Caki2 (cell line): ENCODE measurements around the gene DESI2. TPM values are rescaled to one million over a fixed set of nuclear protein-coding genes. Genes with fewer than 3 reads are reported as not detected.

Experiments used
- DNase-seq: peaks from one replicate; pipeline ENCODE4 v3.0.0-alpha.2; 2015; ENCODE audit warnings: low read depth
- in situ Hi-C: cut with HindIII; loops from 2 replicates; pipeline ENCODE4 v1.10.0; 2016; ENCODE audit warnings: low sequenced_read_pairs, low pct_unique_long_range_greater_than_20kb, mixed read lengths
- total RNA-seq: library from RNA; depleted of rRNA; stranded (reverse); fragments of >200 nt; shearing (Covaris generic); gene quantifications from 2 replicates; pipeline ENCODE4 v1.2.3, GENCODE V29; 2014; ENCODE audit warnings: low replicate concordance; rRNA removed

DESI2 gene
- 43.2 and 55.6 TPM in 2 replicates for total RNA-seq

DNA sequence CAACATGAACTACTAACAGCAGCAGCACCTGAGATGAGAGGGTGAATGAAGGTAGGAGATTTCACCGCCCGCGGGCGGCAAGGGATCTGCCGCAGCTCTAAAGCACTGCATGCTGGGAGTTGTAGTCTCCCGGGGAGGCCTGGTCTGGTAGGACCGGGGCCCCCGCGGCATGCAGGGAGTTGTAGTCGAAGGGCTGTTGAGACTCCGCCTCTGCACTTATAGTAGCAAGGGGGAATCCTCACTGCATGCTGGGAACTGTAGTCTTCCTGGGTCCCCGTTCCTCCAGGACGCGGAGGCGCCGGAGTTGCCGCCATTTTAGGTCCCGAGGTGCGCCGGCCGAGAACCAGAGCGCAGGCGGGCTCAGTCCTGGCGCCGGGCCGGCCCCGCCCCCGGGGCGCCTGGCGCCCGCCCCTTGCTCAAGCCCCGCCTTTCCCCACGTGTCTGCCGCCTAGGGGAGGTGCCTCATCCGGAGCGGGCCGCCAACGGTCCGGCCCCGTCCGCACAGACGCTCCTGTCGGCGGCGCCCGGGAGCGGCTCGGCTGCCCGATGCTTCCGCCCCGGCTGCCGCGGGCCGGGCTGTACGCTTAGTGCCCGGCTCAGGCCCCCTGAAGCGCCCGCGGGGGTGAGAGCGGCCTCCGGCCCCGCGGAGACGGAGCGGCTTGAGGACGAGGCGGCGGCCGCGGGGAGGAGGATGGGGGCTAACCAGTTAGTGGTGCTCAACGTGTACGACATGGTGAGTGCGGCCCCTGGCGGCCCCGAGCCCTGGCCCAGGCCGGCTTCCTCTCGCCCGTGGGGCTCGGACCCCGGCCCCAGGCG lies at the start of gene DESI2:
Gene DESI2 (plus strand): TSS at position 504 of the 816 bp plus-strand sequence. CDS start 188 bp downstream, at position 692.
- DNase-seq, result peak; percentile 99

GRCh38 chr1:244603498-244603897 lies 49.4 kb upstream of the DESI2 start:
- in situ Hi-C loops, result no loop called here
- no peak for DNase-seq

More for the DNA sequence above, at the start of gene DESI2:
- in situ Hi-C loops, result no loop called here

DNA sequence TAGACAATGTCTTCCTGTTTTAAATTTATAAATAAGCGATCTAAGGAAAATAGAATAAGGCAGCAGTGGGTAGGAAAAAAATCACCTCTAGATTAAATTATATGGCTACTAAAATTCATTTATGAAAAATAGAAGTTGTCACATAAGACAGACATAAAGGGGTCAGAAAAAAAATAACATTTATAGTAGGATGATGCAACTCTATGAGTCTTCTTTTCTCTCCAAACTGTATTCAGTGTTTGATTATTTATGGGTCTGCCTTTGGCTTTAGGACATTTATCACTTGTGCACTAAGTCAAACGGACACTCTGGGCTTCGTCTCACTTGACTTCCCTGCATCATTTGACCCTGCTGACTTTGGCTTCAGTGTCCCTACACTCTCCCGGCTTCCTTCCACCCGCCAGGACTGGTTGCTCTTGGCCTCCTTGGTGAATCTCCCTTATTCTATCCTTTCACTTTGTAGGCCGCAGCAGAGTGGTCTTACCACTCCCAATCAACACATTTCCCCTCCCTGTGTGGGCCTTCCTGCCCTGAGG lies 47.0 kb upstream of the DESI2 start:
- no peak for DNase-seq
- in situ Hi-C loops, result no loop called here

DNA sequence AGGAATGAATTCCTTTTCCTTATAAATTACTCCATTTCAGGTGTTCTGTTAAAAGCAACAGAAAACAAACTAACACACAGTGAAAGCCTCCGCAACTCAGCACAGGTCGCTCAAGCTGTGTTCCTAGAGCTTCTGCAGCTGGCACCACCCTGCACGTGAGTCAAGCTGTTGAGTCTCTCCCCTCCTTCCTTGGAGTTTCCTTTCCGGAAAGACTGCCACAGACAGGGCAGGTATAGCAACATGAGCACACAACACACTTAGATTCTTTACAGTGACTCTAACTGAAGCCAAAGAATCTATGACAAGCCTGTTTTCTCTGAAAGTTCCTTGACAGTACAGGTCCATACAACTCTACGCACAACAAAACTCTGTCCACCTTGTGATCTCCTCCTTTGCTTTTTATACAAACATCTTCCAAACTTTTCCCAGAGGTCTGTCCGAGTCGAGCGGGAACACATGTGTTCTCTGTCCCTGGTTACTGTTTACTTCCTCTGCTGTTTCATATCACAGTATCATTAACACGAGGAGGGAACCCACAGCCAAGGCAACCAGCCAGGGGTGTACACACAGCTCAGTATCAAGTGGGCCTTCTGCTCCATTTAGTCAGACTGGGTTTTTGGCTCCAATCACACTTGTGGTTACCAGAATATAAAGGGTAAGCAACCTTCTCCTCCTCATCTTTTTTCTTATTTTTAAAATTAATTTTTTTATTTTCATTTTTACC lies 38.7 kb upstream of the DESI2 start:
- in situ Hi-C loops, result no loop called here
- no peak for DNase-seq

DNA sequence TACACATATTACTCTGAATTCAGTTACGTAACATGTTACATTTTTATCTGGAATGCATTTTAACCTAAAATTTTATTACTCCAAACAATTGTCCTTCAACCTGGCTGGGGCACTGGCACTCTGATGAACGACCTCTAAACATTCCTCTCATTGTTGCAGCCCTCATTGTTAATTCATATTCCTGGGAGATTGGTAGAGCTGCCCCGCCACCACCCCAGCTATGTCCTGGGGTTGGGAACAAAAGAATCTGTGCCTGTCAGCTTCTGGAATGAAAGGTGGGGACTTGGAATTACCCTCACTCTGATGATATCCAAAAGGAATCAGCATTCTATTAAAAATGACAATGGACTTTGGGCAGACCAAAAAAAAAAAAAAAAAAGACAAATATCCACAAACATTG lies 38.0 kb upstream of the DESI2 start:
- in situ Hi-C loops, result no loop called here
- DNase-seq, result no peak

DNA sequence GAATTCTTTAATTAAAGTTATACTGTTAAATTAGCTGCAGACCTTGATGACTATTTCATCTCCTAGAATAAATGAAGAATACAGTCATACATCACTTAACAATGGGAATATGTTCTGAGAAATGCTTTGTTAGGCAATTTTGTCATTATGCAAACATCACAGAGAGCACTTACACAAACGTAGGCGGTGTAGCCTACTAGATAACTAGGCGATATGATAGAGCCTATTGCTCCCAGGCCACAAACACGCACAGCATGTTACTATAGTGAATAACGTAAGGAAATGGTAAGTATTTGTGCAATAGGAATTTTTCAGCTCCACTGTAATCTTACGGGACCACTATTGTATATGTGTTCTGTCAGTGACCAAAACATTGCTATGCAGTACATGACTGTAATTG lies 37.6 kb upstream of the DESI2 start:
- no peak for DNase-seq
- in situ Hi-C loops, result no loop called here

DNA sequence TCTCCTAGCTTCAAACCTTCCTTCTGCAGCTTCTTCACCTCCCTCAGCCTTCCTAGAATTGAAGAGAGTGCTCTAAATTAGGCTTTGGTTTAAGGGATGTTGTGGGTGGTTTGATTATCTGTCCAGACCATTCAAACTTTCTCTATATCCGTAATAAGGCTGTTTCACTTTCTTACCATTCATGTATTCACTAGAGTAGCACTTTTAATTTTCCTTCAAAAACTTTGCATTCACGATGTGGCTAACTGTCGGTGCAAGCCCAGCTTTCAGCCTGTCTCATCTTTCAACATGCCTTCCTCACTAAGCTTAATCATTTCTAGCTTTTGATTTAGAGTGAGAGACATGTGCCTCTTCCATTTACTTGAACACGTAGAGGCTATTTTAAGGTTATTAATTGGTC lies 26.2 kb upstream of the DESI2 start:
- in situ Hi-C loops, result no loop called here
- no peak for DNase-seq

DNA sequence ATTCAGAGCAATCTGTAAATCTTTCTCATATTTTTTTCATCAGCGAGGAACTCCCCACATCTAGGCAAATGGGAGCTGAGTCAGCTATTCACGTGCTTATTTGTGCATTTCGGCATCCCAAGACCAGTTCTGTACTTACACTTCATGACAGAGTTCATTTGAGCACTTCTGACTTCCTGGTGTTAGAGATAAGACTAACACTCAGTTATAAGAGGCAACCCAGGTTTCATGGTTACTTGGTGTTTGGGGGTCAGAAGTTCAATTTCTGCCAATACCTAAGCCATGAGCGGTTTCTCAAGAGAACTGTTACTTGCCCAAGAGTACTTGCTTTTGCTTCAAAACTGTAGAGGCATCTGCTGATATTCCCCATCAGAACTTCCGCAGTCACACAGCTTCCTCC lies 24.1 kb upstream of the DESI2 start:
- in situ Hi-C loops, result no loop called here
- no peak for DNase-seq

- no peak for DNase-seq
- in situ Hi-C loops, result no loop called here
These were observed 19.8 kb upstream of the DESI2 start for GRCh38 chr1:244633140-244633539.

GRCh38 chr1:244634546-244634945 lies 18.4 kb upstream of the DESI2 start:
- in situ Hi-C loops, result no loop called here
- no peak for DNase-seq

DNA sequence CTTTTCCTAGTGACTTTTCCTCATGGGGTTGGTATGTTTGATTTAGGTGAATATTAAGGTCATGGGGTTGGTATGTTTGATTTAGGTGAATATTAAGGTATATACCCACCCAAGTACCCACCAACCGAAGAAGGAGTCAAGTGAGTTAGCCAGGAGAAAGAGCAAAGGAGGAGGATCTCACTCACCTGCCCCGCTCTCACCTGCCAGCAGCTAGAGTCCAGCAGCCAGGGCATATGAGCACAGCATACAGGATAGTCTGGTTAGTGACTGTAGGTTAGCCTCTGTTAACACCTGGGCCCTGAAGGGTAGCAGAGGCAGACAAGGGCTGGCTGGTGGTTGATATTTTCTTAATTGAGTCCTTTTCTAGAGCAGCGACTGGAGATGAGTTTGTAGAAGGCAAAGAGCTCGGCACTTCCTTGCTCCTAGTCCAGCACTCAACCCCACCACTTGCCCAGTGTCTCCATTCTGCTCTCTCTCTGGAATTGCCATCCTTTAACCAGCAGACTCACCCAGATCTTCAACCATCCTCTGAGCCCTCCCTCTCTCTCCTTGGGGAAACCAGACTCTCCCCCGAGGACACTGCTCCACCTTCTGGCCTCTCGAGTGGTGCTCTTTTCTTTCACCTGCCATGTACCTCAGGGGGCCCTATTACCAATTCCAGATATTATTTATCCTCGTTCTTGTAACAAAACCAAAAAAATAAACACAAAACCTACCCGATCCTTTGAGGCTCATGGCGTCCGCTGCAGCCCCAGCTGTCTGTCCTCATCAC lies 16.3 kb upstream of the DESI2 start:
- in situ Hi-C loops, result no loop called here

GRCh38 chr1:244639561-244639960 lies 13.4 kb upstream of the DESI2 start:
- no peak for DNase-seq
- in situ Hi-C loops, result no loop called here

More for the DNA sequence above, 16.3 kb upstream of the DESI2 start:
- DNase-seq, result no peak

GRCh38 chr1:244640917-244641316 lies 12.0 kb upstream of the DESI2 start:
- in situ Hi-C loops, result no loop called here
- no peak for DNase-seq

DNA sequence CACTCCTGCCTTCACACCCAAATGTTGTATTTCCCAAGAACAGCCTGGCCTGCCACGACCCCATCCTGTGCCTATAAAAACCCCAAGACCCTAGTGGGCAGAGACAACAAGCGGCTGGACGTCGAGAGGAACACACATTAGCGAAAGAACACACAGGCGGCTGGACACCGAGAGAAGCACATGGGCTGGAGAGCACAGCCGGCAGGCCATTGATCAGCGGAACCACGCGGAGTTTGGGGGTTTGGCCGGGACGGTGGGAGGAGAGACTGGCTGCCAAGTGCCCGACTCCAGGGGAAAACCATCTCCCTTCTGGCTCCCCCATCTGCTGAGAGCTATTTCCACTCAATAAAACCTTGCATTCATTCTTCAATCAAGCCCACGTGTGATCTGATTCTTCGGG lies 10.4 kb upstream of the DESI2 start:
- DNase-seq, result no peak
- in situ Hi-C loops, result no loop called here

- no peak for DNase-seq
- in situ Hi-C loops, result no loop called here
These were observed 9.9 kb upstream of the DESI2 start for GRCh38 chr1:244642988-244643387.

DNA sequence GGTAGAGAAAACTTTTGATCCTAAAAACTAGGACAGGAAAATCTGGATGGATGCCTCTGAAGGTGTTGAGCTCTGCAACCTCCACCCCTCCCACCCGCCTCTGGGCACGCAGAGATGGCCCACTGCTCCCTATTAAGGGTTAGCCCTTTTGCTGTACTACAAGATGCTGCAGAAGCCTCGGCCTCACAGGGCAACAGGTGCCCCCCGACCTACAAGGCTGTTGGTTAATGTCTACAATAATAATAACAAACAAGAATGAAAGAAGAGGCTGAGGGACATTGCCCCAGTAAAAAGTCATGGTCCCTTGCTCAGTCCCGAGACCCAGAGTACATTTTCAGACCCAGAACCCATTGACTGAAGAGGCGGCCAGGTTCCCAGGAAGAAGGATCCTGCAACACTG lies 7.5 kb upstream of the DESI2 start:
- in situ Hi-C loops, result no loop called here
- no peak for DNase-seq

DNA sequence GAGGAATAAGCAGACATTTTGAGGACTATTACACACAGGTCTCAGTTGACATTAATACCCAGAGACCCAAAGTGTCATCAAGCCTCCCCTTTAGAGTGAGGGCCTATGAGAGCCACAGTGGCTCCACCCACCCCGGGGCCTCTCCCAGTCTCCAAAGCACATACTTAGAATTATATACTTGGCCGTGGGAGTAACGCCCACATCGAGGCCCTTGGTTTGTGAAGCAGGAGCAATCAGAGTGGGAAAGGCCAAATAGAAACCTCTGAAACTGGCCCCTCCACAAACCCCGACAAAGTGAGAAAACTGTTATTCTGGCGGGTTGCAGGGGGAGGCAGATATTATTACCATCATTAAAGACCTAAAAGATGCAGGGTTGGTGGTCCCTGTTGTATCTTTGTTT lies 7.0 kb upstream of the DESI2 start:
- DNase-seq, result no peak
- in situ Hi-C loops, result no loop called here

DNA sequence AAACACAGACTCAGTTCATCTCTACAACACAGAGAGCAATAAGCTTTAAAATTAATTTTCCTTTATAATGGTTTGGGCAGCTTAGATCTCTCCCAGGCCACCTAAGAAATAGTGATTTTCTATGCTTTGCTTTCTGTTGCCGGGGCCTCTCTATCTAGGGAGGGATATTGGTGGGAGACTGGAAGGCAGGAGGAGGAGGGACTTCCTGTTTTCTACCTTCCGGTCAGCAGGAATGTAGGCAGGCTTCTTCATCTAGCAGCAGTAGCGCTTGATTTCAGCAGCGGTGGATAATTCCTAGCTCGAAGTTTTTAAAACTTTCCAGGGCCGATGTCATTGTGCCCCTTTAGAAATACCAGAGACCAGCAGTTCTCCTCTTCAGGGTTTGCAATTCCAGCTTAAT lies 5.1 kb upstream of the DESI2 start:
- in situ Hi-C loops, result no loop called here
- DNase-seq, result no peak
